H1 (cell line): ENCODE results near the gene CBX2. TPM values are rescaled to one million over a fixed set of nuclear protein-coding genes. Genes with fewer than 3 reads are reported as not detected.

Experiments used
- ATF2 ChIP-seq: IDR thresholded peaks from 2 replicates; pipeline ENCODE4 v1.6.1; 2012; ENCODE audit warnings: low read length, inconsistent platforms
- ATF3 ChIP-seq: IDR thresholded peaks from 2 replicates; pipeline ENCODE4 v1.6.1; 2011; ENCODE audit warnings: low read depth, mild to moderate bottlenecking, low read length; ENCODE audit not compliant: insufficient read depth
- BACH1 ChIP-seq: IDR thresholded peaks from 2 replicates; pipeline ENCODE4 v1.6.1; 2012; ENCODE audit warnings: low read length, improper control_type of control experiment
- CEBPB ChIP-seq: IDR thresholded peaks from 2 replicates; pipeline ENCODE4 v1.6.1; 2012; ENCODE audit warnings: low read depth, low read length
- CHD1 ChIP-seq: IDR thresholded peaks from 2 replicates; pipeline ENCODE4 v1.6.1; 2012; ENCODE audit warnings: low read depth, low read length, improper control_type of control experiment
- CHD2 ChIP-seq: IDR thresholded peaks from 2 replicates; pipeline ENCODE4 v1.6.1; 2012; ENCODE audit warnings: low read length, improper control_type of control experiment
- CTBP2 ChIP-seq: IDR thresholded peaks from 2 replicates; pipeline ENCODE4 v1.7.0; 2011; ENCODE audit warnings: borderline replicate concordance, mild to moderate bottlenecking, moderate library complexity, mixed read lengths, low read length; ENCODE audit not compliant: insufficient read depth, insufficient read length
- EGR1 ChIP-seq: IDR thresholded peaks from 2 replicates; pipeline ENCODE4 v1.6.1; 2011; ENCODE audit warnings: low read depth, low read length, borderline replicate concordance
- EZH2 ChIP-seq: fragments of 200-600 bp; sonication (generic); IDR thresholded peaks from 2 replicates; pipeline ENCODE4 v1.7.1; 2012; ENCODE audit warnings: low read depth, mild to moderate bottlenecking, moderate library complexity, low read length, inconsistent platforms; ENCODE audit not compliant: severe bottlenecking
- FOSL1 ChIP-seq: IDR thresholded peaks from 2 replicates; pipeline ENCODE4 v1.6.1; 2011; ENCODE audit warnings: mild to moderate bottlenecking, low read depth, low read length, moderate library complexity; ENCODE audit not compliant: insufficient read depth
- HDAC6 ChIP-seq: IDR thresholded peaks from one replicate; pipeline ENCODE4 v1.7.1; 2012; ENCODE audit warnings: low read depth, mild to moderate bottlenecking, inconsistent platforms, low read length, moderate library complexity
- JUN ChIP-seq: IDR thresholded peaks from 2 replicates; pipeline ENCODE4 v1.6.1; 2011; ENCODE audit warnings: low read depth, mild to moderate bottlenecking, improper control_type of control experiment, low read length
- JUND ChIP-seq: IDR thresholded peaks from 2 replicates; pipeline ENCODE4 v1.6.1; 2011; ENCODE audit warnings: mild to moderate bottlenecking, improper control_type of control experiment, low read length
- KDM4A ChIP-seq: IDR thresholded peaks from one replicate; pipeline ENCODE4 v1.7.1; 2012; ENCODE audit warnings: low read depth, mild to moderate bottlenecking, moderate library complexity, low read length, inconsistent platforms; ENCODE audit not compliant: severe bottlenecking
- MAFK ChIP-seq: IDR thresholded peaks from 2 replicates; pipeline ENCODE4 v1.6.1; 2012; ENCODE audit warnings: low read depth, mild to moderate bottlenecking, improper control_type of control experiment, low read length
- NANOG ChIP-seq: IDR thresholded peaks from 2 replicates; pipeline ENCODE4 v1.6.1; 2011; ENCODE audit warnings: low read length, low read depth, mild to moderate bottlenecking, inconsistent platforms; ENCODE audit not compliant: insufficient read depth, poor library complexity, severe bottlenecking
- POU5F1 ChIP-seq: IDR thresholded peaks from 2 replicates; pipeline ENCODE4 v1.6.1; 2011; ENCODE audit warnings: low read depth, mild to moderate bottlenecking, low read length, moderate library complexity
- RNF2 ChIP-seq: fragments of 200-900, 300-1000 bp; sonication (generic); IDR thresholded peaks from 2 replicates; pipeline ENCODE4 v1.7.1; 2016; ENCODE audit warnings: borderline replicate concordance, low read depth, mild to moderate bottlenecking, antibody characterized with exemption, low read length; ENCODE audit not compliant: poor library complexity, severe bottlenecking; ENCODE audit errors: missing control alignments
- SP1 ChIP-seq: IDR thresholded peaks from 2 replicates; pipeline ENCODE4 v1.6.1; 2011; ENCODE audit warnings: low read depth, low read length
- SRF ChIP-seq: IDR thresholded peaks from 2 replicates; pipeline ENCODE4 v1.6.1; 2011; ENCODE audit warnings: mild to moderate bottlenecking, low read depth, low read length, moderate library complexity
- TAF1 ChIP-seq: IDR thresholded peaks from 2 replicates; pipeline ENCODE4 v1.6.1; 2011; ENCODE audit warnings: mild to moderate bottlenecking, low read depth, low read length
- TBP ChIP-seq: IDR thresholded peaks from 2 replicates; pipeline ENCODE4 v1.6.1; 2011; ENCODE audit warnings: low read depth, low read length, improper control_type of control experiment
- USF2 ChIP-seq: IDR thresholded peaks from 2 replicates; pipeline ENCODE4 v1.6.1; 2011; ENCODE audit warnings: low read length, improper control_type of control experiment
- polyA plus RNA-seq, 7 experiments: library from polyadenylated mRNA; depleted of rRNA in 3 of 7; stranded (reverse) in 5 of 7; unstranded in 2 of 7; fragments of >200 nt in 5 of 7; fragments of 200-250 nt in 2 of 7; gene quantifications; 1 replicate in 5 of 7; 2 replicates in 1 of 7; 4 replicates in 1 of 7; pipeline versions ENCODE4 v1.2.1 to v1.2.3, GENCODE V29; 2011 to 2013; ENCODE audit warnings: missing spikeins in 2 of 7, mixed read lengths in 2 of 7
- total RNA-seq: library from RNA; stranded (reverse); fragmentation: NEBNext Ultra II Directional; extraction: Animal tissue kit (Norgen Biotek cat#: 25700); gene quantifications from 2 replicates; pipeline ENCODE4 v1.2.1, GENCODE V29; 2021

Gene CBX2
- total and polyA plus RNA-seq, 2 of the 8 experiments (the other 6 are each of a cell fraction or from before 2014, with no cell fraction given) = 64.3 to 83.9 TPM

- peak; percentile 24 for TF ChIP-seq KDM4A
- TF ChIP-seq POU5F1 = no peak
- TF ChIP-seq CHD2 = no peak
- TF ChIP-seq BACH1 = no peak
- no peak for TF ChIP-seq MAFK
- TF ChIP-seq USF2 = no peak
- peak; percentile 38 for TF ChIP-seq RNF2
- no peak for TF ChIP-seq JUN
- TF ChIP-seq TAF1 = no peak
- TF ChIP-seq ATF3 = no peak
- TF ChIP-seq CTBP2 = no peak
- no peak for TF ChIP-seq HDAC6
- TF ChIP-seq SRF = peak; percentile 65
- no peak; the same call in 1 of the 2 replicates for TF ChIP-seq ATF2
- no peak for TF ChIP-seq NANOG
- peak; percentile 41; the same call in 1 of the 2 replicates for TF ChIP-seq EGR1
- TF ChIP-seq CEBPB = no peak
- TF ChIP-seq JUND = no peak
- TF ChIP-seq TBP = no peak
- no peak for TF ChIP-seq CHD1
- TF ChIP-seq EZH2 = peak; percentile 74
- TF ChIP-seq SP1 = no peak
- TF ChIP-seq FOSL1 = no peak
Measured at GRCh38 chr17:79796444-79796762, 18.5 kb downstream of the CBX2 start (continued).
